ENCODE results near the gene COX6B2.

The COX6B2 gene

DNA sequence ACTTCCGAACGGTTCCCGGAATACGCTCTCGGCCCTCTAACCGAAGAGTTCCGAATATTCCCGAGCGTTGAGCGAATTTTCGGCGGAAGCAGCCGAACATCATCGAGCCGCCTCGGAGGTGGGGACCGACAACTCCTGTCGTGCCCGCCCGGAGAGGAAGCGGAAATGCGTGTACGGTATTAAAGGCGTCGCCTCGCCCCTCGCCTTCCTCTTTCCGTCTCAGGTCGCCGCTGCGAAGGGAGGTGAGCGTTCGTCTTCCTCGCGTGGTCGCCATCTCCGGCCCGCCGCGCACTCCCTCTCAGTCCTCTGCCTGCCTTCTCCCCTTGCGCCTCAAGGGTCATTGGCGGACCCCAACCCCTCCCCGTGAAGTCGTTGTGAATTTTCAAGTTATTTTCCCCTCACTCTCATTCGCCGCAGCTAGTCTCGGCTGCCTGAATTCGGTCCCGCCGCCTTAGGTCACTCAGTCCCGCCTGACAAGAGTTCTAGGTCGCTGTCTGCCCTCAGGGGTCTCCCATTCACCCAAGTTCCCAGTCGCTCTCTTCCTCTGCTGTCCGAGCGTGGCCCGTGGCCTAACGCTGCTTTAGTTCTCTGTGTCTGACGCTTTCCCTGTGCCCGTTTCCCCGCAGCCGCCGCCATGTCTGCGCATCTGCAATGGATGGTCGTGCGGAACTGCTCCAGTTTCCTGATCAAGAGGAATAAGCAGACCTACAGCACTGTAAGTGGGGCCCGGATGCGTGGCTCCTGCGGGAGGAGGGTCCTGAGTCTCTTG is 31.4 kb upstream of the COX6B2 start, which contains the start of gene RPL28:
RPL28 (plus strand) TSS at position 209 of the 769 bp plus-strand sequence; CDS start at position 635, 426 bp downstream.
- TF ChIP-seq, protein P1, sequence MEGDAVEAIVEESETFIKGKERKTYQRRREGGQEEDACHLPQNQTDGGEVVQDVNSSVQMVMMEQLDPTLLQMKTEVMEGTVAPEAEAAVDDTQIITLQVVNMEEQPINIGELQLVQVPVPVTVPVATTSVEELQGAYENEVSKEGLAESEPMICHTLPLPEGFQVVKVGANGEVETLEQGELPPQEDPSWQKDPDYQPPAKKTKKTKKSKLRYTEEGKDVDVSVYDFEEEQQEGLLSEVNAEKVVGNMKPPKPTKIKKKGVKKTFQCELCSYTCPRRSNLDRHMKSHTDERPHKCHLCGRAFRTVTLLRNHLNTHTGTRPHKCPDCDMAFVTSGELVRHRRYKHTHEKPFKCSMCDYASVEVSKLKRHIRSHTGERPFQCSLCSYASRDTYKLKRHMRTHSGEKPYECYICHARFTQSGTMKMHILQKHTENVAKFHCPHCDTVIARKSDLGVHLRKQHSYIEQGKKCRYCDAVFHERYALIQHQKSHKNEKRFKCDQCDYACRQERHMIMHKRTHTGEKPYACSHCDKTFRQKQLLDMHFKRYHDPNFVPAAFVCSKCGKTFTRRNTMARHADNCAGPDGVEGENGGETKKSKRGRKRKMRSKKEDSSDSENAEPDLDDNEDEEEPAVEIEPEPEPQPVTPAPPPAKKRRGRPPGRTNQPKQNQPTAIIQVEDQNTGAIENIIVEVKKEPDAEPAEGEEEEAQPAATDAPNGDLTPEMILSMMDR (IDR thresholded peaks at IDR 0.05; ENCODE audit: low read depth, low read length, missing control alignments), result no peak
- peak; percentile 94 for DNase-seq (ENCODE audit: low read depth)
- H3K4me3 ChIP-seq (ENCODE audit: low read depth, low read length), result peak within 1 kb of the TSS; percentile 69

DNA sequence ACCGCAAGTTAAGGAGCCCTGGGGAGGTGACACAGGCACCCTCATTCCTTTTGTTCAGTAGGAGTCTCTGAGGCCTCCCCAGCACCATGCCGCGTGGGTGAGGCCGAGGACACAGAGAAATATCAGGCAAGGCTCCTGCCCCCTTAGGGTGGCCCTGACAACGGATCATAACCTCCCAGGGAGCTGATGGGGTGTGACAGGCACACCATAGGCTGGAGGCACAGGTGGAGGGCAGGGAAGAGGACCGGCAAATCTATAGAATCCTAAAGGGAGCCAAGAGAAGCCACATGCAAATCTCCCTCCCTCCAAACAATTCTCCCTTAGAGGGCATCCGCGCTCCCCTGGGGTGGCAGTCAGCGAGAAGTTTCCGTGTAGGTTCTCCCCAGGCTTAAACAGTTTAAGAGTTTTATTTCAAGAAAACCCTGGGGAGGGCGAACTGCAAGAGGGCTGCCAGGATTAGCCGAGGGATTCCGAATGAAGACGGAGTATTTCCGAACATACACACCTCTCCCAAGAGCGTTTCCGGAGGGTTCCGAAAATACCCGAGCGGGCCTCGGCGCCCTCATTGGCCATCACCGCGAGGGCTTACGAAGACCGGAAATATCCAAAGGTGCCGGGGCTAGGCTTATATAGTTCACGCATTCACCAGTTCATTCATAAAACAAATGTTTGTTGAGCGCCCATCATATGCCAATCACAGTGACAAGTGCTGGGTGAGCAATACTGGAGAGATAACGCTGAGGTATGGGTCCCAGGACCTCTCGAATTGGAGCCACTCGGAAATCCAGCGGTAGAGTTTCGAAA is 30.6 kb upstream of the COX6B2 start:
- TF ChIP-seq, protein P1 (IDR thresholded peaks at IDR 0.05; ENCODE audit: low read depth, low read length, missing control alignments), result no peak
- H3K4me3 ChIP-seq (ENCODE audit: low read depth, low read length), result peak overlapping the region; percentile 66
- DNase-seq (ENCODE audit: low read depth), result peak; percentile 85

DNA sequence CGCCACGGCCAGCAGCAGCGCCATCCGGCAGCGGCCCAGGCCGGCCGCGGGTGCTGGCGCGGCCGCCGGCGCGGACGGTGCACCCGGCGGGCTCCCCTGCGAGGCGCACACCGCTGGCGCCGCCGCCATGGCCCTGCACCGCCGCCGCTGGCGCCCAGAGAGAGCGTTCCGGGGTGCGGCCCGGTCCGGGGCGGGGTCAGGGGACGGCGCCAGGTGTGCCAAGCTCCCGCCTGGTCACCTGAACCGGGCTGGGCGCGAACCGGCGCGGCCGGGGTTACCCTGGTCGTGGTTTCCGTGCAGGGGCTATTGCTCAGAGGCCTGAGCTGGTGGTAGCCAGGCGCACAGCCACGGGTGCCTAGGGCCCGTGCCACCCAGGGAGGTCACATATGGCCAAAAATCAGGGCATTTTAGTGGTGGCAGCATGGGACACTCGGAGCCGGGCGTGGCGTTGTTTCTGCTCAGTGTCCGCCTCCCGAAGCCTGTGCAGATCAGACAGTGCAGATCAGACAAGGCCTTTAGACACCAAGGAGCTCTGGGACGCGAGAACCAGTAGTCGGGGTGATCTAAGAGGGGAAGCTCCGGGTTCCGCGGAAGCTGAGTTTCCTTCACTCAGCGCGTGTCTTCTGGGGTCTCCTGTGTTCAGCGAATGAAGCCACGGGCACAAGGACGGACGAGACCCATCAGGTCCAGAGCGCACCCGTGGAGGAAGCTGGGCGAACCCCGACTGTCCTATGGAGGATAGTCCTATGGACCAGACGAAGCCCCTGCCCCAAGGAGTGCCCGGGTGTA is 29.8 kb upstream of the COX6B2 start, which contains the start of gene TMEM238:
TMEM238 (minus strand) TSS at position 162 of the 789 bp plus-strand sequence; CDS start at position 129, 33 bp downstream.
- TF ChIP-seq, protein P1 (IDR thresholded peaks at IDR 0.05; ENCODE audit: low read depth, low read length, missing control alignments), result no peak
- no peak for DNase-seq (ENCODE audit: low read depth)

GRCh38 chr19:55383279-55384130 is 29.0 kb upstream of the COX6B2 start:
- H3K4me3 ChIP-seq (ENCODE audit: low read depth, low read length), result peak overlapping the region; percentile 67
- TF ChIP-seq, protein P1 (IDR thresholded peaks at IDR 0.05; ENCODE audit: low read depth, low read length, missing control alignments), result peak; percentile 16
- DNase-seq (ENCODE audit: low read depth), result no peak

More for the DNA sequence above, 29.8 kb upstream of the COX6B2 start, which contains the start of gene TMEM238:
- peak within 1 kb of the TSS; percentile 67 for H3K4me3 ChIP-seq (ENCODE audit: low read depth, low read length)

DNA sequence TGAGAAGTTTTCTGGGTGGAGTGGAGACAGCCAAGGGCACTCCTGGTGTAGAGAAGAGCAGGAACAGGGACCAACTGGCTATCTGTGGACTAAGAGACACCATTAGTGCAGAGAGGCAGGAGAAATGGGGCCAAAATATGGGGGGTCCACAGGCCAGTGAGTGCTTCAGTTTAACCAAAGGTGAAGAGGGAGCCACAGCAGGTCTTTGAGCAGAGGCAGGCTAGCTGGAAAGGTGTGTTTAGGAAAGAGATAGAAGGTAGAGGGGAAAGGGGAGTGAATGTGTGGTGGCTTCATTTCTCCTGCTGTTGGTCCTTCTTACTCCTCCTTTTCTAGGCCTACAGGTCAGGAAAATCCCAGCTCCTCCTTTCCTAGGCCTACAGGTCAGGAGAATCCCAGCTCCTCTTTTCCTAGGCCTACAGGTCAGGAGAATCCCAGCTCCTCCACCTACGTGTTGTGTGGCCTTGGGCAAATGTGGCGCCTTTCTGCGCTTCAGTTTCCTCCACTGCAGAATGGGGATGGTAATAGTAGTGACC is 28.1 kb upstream of the COX6B2 start:
- TF ChIP-seq, protein P1 (IDR thresholded peaks at IDR 0.05; ENCODE audit: low read depth, low read length, missing control alignments), result no peak
- DNase-seq (ENCODE audit: low read depth), result no peak
- peak overlapping the region; percentile 67; the same call in 1 of the 2 replicates for H3K4me3 ChIP-seq (ENCODE audit: low read depth, low read length)
